ENCODE measurements around the gene PI4KA.

DNA sequence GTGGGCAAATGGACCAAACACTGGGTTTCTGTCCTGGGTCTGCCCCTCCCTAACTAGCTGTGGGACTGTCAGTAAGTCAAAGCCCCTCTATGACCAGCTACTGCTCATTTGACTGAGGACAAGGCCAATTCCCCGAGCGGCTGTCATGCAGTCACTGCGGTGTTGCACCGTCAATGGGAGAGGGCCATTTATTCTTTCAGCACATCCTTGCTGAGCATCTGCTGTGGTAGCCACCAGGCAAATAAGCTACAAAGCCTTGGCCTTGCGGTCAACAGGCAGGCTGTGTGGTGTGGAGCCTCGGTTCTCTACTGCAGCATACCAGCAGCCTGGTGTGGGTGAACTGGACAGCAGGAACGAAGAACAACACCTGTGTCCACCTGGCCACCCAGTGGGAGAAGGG lies 110.5 kb downstream of the PI4KA start:
- TF ChIP-seq, protein P1, sequence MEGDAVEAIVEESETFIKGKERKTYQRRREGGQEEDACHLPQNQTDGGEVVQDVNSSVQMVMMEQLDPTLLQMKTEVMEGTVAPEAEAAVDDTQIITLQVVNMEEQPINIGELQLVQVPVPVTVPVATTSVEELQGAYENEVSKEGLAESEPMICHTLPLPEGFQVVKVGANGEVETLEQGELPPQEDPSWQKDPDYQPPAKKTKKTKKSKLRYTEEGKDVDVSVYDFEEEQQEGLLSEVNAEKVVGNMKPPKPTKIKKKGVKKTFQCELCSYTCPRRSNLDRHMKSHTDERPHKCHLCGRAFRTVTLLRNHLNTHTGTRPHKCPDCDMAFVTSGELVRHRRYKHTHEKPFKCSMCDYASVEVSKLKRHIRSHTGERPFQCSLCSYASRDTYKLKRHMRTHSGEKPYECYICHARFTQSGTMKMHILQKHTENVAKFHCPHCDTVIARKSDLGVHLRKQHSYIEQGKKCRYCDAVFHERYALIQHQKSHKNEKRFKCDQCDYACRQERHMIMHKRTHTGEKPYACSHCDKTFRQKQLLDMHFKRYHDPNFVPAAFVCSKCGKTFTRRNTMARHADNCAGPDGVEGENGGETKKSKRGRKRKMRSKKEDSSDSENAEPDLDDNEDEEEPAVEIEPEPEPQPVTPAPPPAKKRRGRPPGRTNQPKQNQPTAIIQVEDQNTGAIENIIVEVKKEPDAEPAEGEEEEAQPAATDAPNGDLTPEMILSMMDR (IDR thresholded peaks at IDR 0.05): no peak
- TF ChIP-seq POLR2A (IDR thresholded peaks at IDR 0.05): no peak
